IMR-90 (cell line): ENCODE data around the gene HDDC2.

Experiments used
- BHLHE40 ChIP-seq: fragments of 150-350 bp; IDR thresholded peaks from 2 replicates; pipeline ENCODE4 v1.6.1; 2016; ENCODE audit warnings: mild to moderate bottlenecking, low read depth, low read length
- ELK1 ChIP-seq: fragments of 150-350 bp; IDR thresholded peaks from 2 replicates; pipeline ENCODE4 v1.6.1; 2016; ENCODE audit warnings: low read depth, mild to moderate bottlenecking, low read length, moderate library complexity, borderline replicate concordance
- MXI1 ChIP-seq: IDR thresholded peaks from 2 replicates; pipeline ENCODE4 v1.6.1; 2012; ENCODE audit warnings: low read depth, mild to moderate bottlenecking, low read length, moderate library complexity, borderline replicate concordance
- NFE2L2 ChIP-seq: fragments of 150-350 bp; IDR thresholded peaks from 2 replicates; pipeline ENCODE4 v1.6.1; 2016; ENCODE audit warnings: low read depth, mild to moderate bottlenecking, low read length
- POLR2A ChIP-seq: IDR thresholded peaks from 2 replicates; pipeline ENCODE4 v1.6.1; 2012; ENCODE audit warnings: mild to moderate bottlenecking, low read depth, low read length
- RFX5 ChIP-seq: IDR thresholded peaks from 2 replicates; pipeline ENCODE4 v1.8.0; 2012; ENCODE audit warnings: low read depth, mild to moderate bottlenecking, low read length, moderate library complexity
- TF ChIP-seq, protein P1 (sequence below): conservative IDR thresholded peaks from 2 replicates; pipeline ENCODE4 v1.5.1; 2012; ENCODE audit warnings: mild to moderate bottlenecking, low read depth, low read length, improper control_type of control experiment
- TF ChIP-seq, protein P2 (sequence below): fragments of 150-350 bp; IDR thresholded peaks from 2 replicates; pipeline ENCODE4 v1.6.1; 2017; ENCODE audit warnings: mild to moderate bottlenecking, antibody characterized with exemption, low read length, low read depth

DNA sequence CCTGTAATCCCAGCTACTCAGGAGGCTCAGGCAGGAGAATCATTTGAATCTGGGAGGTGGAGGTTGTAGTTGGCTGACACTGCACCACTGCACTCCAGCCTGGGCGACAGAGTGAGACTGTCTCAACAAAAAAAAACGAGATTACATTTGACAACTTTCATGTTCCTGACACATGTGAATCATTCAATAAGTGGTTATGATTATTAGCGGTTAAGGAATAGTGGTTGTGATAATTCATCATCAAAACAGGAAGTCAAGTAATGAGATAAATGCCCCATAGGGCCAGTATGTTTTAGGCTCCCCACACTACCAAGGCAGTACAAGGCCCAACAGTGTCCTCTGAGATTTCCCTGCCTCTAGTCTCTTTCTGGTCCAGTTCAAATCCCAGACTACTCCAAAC lies 2.5 kb downstream of the HDDC2 start:
- TF ChIP-seq, protein P1, sequence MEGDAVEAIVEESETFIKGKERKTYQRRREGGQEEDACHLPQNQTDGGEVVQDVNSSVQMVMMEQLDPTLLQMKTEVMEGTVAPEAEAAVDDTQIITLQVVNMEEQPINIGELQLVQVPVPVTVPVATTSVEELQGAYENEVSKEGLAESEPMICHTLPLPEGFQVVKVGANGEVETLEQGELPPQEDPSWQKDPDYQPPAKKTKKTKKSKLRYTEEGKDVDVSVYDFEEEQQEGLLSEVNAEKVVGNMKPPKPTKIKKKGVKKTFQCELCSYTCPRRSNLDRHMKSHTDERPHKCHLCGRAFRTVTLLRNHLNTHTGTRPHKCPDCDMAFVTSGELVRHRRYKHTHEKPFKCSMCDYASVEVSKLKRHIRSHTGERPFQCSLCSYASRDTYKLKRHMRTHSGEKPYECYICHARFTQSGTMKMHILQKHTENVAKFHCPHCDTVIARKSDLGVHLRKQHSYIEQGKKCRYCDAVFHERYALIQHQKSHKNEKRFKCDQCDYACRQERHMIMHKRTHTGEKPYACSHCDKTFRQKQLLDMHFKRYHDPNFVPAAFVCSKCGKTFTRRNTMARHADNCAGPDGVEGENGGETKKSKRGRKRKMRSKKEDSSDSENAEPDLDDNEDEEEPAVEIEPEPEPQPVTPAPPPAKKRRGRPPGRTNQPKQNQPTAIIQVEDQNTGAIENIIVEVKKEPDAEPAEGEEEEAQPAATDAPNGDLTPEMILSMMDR = no peak
- TF ChIP-seq RFX5 (no peak), NFE2L2 (no peak), BHLHE40 (no peak), ELK1 (no peak), POLR2A (no peak), MXI1 (no peak)
- TF ChIP-seq, protein P2, sequence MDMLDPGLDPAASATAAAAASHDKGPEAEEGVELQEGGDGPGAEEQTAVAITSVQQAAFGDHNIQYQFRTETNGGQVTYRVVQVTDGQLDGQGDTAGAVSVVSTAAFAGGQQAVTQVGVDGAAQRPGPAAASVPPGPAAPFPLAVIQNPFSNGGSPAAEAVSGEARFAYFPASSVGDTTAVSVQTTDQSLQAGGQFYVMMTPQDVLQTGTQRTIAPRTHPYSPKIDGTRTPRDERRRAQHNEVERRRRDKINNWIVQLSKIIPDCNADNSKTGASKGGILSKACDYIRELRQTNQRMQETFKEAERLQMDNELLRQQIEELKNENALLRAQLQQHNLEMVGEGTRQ = no peak
